ENCODE data around the gene PDZD2.
"Not testable (repeated sequence)": the region's sequence is repeated elsewhere in the genome, so short reads cannot be mapped to it uniquely, and the experiment has no call there.

PDZD2 gene

DNA sequence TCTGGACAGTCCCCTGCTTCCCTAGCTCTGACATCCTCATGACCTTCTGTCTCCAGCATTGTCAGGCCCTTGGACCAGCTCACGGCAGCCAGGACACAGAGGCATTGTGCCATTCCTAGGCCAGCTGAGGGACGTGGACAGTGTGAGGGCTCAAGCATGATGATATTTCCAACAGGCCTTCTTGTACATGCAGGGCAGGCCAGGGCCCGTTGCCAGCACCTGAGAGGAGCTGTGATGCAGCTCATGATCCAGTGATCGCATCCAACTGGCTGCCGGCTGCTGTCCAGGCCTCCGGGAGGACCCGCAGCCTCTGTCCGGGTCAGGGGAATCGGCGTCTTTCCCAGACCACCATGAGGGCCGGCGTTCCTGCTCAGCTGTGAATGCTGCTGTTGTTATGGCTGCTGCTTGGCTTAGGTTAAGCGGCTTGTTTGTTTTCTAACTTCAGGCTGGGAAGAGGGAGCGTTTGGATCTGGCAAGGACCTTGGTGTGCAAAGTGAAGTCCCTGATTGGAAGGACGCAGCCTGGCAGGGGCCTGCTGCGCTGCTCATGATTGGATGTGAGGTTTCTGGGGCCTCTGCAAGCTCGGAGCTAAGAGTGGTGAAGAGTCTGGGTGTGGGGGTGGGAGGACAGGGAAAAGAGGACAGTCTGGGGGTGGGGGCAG, 53.8 kb downstream of the PDZD2 start:
- DNase-seq: no peak

DNA sequence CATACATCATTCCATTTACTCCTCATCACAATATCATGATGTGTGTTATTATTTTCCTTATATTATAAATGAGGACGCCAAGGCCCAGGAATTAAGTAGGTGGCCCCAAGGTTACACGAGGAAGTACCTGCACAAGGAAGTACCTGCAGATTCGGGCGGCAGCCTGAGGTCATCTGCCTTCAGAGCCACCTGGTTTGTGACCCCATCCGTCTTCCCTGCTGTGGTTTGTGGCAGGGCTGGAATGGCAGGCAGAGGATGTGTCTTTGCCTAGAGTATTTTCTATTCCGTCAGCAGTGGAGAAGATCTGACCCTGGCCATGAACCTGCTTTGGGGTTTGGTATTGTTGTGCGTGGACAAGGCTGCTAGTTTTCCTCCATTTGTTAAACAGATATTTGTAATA, 59.7 kb downstream of the PDZD2 start:
- no peak for DNase-seq

DNA sequence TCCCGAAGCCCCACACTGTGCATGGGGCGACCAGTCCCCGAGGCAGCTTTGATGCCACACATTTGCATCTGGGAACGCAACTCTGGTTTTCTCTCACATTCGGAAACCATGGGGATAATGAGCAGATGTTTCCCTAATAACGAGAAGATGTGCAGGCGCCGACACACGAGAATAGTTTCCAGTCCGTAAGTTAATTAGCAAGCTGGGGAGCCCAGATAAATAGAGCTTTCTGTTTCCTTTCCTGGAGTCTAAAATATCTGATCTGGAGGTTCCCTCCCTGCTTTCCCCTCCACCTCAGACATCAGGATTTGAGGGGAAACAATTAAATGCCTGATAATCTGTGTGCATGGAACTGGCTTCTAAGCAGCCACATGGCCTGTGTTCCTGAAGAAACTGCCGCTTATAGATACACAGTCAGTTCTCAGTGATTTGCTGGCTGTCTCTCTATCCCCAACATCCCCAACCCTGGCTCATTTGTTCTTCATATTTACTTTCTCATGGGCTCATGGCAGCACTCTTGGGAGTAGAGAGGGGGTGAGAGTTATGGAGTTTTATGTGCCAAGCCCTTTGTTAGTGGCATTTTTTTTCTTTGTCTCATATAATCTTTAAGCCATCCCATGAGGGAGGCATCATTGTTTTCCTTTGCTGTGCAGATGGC, 62.8 kb downstream of the PDZD2 start:
- DNase-seq: no peak

DNA sequence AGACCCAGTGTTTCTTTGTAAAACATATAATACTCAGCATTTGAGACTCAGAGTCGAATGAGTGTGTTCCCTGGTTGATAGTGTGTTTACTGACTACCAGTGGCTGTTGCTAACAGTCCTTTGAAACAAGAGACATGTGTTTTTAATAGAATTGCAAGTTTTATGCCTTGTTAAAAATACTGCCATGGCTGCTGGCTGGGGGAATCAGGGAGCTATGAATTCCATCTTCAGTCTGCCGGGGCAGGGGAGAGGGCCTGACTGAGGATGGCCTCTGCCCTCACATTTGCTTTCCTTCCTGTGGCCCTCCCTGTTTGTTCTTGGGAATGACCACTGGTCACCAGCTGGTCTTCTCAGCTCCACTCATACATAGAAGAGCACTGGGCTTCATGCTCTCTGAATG, 63.8 kb downstream of the PDZD2 start:
- DNase-seq: no peak

DNA sequence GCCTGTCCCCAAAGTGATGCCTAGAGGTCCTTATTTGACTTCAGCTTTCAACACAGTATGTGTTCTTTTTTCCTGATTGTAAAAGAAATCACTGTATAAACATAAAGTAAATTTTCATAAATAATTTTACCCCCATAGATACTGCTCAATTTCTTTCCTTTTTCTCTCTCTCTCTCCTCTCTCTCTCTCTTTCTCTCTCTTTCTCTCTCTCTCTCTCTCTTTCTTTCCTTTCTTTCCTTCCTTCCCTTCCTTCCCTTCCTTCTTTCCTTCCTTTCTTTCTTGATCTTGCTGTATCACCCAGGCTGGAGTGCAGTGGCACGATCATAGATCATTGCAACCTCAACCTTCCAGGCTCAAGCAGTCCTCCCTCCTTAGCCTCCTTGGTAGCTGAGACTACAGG, 64.8 kb downstream of the PDZD2 start:
- DNase-seq: no peak

DNA sequence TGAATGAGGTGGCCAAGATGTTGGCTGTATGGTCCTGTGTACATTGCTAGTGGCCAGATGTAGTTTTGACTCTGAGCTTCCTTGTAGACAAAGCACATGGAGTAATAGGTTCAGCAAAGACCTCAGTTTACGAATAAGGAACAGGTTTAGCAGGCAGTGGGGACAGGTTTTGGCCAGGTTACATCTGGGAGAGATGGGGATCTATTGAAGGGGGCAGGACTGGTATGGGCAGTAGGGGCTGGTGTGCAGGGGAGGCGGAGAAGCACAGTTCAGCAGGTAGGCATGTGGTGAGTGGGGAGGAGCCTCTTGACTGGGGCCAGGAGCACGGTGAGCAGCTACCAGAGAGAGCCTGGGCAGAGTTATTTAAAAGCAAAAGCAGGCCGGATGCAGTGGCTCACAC, 67.3 kb downstream of the PDZD2 start:
- DNase-seq: no peak

DNA sequence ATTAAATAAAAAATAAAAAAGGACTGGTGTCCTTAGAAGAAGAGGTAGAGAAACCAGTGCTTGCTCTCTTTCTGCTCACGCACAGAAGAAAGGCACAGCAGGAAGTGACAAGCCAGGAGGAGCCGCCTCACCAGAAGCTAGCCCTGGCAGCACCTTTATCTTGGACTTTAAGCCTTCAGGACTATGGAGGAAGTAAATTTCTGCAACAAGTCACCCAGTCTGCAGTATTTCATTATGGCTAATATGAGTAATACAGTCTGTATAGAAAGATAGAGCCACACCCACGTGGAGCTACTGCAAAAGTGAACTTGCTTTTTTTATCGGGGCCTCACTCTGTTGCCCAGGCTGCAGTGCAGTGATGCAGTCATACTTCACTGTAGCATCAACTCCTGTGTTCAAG, 68.4 kb downstream of the PDZD2 start:
- DNase-seq: no peak

DNA sequence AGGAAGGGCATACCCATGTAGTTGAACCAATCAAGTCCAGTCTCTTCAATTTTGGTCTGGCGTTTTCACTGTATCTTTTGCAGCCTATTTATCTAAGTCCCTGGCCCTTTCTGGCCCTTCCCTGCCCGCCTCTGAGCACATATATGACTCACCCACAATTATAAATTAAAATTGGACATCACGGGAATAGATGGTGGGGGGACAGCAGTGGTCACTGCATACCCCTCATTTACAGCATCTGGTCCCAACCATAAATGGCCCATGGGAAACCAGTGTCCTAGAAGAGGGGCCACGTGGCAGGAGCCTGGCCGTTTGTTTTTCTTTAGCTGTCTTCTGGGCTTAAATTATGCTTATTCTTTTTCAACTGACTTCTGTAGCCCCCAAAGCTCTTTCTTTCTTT, 69.2 kb downstream of the PDZD2 start:
- DNase-seq: no peak

DNA sequence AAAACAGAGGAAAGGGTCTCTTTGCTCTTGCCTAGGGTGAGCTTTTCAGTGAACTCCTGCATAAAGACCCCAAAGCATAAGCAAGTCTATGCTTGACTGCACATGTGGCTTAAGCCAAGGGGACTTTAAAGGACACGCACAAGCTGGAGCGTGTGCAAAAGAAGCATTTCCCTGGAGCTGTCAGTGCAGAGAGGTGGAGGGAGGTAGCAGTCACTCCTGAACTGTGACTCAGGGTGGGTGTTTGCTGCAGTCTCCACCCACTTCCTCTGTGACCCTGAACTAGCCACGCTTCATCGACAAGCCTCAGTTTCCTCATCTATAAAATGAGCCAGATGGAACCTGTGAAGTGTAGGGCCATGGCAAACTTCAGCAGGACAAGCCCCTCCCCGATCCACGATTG, 72.4 kb downstream of the PDZD2 start:
- DNase-seq: no peak

DNA sequence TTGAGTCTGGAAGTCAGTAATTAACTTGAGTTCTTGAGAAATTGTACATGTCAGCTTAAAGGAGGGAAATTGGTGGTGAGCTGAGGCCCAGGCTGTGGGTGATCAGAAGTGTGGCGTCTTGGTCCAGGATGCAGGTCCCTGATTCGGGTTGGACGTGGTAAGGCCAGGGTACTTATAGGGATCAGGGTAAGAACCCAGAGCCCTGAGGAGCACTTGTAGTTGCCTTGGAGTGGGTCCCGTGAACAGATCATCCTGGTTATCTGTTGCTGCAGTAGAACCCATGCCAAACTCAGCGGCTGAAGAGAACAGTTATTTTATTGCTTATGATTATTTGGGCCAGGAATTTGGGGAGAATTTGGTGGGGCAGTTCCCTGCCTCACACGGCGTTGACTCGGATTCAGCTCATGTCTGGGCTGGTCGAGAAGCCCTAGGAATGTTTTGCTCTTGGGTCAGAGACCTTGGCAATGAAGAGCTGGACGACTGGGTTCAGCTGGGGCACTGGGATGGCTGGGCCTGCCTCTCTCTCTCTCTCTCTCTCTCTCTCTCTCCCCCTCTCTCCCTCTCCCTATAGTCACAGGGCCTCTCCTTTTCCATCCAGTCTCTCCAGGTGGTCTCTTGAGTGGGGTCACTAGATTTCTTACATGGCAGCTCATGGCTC, 73.1 kb downstream of the PDZD2 start:
- no peak for DNase-seq

DNA sequence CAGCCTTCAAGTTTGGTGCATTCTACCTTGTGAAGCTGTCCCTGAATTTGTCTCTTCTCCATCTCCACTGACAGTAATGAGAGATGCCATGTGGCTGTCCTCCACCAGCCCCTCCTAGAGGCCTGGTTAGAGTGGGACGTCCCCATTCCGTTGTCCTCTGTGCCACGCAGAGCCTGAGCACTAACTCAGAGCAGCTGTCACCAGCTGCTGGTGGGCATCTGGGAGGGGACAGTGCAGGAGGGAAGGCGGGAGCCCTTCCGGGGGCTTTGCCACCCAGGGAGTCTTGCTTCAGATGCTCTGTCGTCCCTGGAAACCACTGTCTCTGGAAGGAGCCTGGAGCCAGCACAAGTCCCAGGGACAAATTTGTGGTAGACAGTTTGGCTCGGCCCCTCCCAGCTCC, 78.6 kb downstream of the PDZD2 start:
- DNase-seq: no peak

DNA sequence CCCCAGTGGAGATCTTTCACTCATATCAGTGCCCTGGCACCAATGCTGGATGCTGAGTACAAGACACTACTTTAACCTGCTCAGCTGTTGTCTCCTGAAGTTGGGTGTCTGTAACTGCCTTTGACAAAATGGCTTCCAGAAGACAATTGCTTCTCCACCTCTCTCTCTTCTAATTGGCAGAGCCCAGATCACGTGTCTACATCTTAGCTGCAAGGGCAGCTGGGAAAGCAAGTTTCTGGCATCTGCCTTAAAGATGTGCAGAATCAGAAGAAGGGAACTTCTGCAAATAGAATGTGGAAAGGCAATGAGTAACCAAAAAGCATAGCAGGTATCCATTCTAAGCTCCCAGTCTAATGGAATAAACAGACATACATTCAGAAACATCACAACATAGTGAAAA, 81.1 kb downstream of the PDZD2 start:
- no peak for DNase-seq

DNA sequence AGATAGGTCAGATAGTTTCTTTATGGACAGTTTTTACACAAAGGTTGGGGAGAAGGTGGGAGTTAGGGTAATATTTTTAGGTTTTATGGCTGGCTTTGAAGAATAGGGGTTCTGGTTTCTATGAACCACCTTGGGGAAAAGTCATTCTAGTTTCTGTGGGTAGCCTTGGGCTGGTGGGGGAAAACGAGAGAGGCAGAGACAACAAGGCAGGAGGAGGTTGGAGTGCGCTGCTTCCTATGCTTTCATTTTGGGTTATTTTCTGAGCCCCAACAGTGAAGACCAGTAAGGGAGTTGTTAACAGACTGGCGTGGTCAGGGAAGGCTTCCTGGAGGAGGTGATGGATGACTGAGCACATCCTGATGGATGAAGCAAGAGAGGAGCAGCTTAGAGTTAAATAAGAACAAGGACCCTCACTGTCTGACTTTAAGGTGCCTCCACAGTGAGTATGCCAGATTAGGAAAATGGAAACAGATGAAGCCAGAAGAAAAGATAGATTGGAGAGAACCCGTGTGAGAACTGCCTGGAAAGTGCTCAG, 81.9 kb downstream of the PDZD2 start:
- DNase-seq: no peak

DNA sequence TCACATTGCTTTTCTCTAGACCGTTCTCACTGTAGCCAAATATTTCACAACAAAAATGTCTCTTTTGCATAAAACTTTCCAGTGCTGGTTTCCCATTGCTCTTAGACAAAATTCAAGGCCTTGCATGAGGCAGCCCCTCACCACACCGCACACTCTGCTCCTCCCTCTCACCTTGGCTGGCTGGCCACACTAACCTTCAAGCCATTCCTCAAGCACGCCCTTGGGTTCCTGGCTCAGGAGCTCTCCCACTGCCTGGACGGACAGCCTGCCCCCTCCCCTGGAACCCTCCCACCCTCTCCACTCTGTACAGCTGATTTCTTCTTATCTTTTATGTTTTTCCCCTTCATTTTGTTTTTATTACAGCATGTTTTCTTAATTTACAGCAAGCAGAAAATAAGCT, 83.2 kb downstream of the PDZD2 start:
- DNase-seq: no peak

DNA sequence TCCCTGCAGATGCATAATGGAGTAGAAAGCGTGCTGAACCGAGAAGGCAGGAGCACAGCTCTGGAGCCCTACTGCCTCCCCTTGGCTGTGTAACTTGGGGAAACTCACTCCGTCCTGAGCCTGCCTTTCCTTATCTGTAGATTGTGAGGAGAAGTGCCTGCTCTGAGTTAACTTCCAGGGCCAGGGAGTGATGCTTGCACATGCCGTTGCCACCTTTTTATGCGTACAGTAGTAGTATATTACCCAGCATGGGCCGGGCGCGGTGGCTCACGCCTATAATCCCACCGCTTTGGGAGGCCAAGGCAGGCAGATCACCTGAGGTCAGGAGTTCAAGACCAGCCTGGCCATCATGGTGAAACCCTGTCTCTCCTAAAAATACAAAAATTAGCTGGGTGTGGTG, 87.1 kb downstream of the PDZD2 start:
- DNase-seq: no peak

DNA sequence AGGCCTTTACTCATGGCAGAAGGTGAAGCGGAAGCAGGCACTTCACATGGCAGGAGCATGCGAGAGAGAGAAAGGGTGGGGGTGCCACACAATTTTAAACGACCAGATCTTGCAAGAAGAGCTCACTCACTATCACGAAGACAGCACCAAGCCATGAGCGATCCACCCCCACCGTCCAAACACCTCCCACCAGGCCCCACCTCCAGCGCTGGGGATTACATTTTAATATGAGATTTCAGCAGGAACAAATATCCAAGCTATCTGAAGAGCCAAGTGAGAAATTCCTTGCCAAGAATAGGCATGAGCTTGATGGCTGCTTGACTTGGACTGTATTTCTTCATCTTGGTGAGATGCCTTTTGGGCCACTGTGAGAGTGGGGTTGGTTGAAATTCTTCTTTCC, 88.0 kb downstream of the PDZD2 start:
- no peak for DNase-seq

DNA sequence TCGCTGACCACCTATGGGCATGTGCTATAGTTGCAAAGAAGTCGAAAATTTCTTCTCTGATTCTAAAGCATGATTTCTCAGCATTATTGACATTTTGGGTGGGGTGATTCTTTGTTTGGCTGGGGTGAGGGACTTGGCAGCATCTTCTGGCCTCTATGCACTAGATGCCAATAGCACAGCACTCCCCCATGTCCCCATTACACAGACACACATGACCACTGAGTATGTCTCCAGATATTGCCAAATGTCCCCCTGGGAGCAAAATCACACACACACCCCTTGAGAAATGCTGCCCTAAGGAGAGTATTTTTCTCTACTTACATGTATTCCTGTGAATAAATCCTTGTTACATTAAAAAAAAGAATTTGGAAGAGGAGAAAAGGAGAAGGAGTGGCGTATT, 89.1 kb downstream of the PDZD2 start:
- DNase-seq: no peak

DNA sequence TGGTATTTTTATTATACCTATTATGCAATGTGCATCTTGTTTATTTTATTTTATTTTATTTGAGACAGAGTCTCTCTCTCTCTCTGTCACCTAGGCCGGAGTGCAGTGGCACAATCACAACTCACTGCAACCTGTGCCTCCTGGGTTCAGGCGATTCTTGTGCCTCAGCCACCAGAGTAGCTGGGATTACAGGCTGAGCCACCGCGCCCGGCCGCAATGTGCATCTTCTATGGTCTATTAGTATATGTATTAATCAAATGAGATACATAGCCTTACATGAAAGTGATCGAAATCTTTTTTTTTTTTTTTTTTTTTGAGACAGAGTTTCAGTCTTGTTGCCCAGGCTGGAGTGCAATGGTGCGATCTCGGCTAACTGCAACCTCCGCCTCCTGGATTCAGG, 89.9 kb downstream of the PDZD2 start:
- not testable (repeated sequence) for DNase-seq

DNA sequence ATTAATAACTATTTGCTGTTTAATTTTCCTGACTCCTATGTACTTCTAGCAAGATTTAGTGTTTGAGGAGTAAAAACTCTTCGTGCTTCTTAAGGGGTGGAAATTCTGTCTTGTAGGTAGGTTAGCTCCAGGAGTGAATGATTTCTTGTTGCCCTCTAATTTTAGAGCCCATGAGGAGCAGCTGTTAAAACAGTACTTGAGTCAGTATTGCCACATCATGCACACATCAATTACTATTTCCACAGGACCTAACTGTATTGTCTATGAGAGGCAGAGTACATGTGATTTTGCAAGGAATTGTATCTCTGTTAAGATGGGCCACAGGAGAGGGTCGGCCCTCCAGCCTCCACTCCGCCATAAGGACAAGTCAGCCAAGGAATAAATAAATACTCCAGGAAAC, 91.2 kb downstream of the PDZD2 start:
- no peak for DNase-seq

DNA sequence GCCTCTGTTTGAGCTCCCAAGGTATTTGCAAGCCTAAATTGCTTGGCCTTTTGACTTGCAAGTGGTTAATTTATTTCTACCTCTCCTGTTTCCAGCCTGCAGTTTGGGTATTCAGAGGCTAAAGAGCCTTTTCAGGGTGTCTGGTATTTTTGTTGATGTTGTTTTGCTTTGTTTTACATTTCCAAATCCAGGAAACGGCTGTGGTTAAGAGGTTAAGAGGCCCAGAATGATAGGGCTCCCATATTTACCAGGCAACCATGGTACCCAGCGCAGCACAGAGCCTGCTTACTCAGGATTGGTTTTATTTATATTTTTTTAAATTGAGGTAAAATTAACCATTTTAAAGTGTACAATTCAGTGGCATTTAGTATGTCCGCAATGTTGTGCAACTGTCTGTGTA, 92.1 kb downstream of the PDZD2 start:
- no peak for DNase-seq

DNA sequence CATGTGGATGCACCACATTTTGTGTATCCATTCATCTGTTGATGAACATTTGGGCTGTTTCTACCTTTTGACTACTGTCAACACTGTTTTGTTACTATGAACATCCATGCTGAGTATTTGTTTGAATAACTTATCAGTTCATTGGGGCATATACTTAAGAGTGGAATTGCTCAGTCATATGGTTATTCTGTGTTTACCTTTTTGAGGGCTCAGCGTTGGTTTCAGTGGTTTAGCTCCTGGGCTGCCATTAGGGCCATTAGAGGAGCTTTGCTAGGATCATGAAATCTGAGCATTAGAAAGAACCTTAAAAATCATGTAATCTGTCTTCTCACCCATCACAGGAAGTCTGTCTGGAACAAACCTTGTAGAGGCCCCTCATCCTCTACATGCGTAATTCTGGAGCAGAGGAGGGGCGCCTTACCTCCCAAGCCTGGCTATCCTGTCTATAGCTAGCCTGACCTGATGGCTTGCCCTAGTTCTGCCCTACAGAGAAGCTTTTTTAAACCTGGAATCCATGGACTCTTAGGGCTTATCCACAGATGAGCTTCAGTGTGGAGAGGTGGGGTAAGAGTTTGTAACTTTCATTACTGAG, 92.9 kb downstream of the PDZD2 start:
- DNase-seq: no peak

DNA sequence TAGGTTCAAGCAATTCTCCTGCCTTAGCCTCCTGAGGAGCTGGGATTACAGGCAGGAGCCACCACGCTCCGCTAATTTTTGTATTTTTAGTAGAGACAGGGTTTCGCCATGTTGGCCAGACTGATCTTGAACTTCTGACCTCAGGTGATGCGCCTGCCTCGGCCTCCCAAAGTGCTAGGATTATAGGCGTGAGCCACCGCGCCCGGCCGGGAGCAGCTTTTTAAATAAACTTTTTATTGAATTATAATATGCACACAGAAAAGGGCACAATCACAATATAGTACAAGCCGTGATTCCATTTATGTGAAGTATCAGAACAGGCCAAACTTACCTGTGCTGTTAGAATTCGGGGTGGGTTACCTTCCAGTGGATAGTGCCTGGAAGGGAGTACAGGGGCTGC, 93.9 kb downstream of the PDZD2 start:
- not testable (repeated sequence) for DNase-seq

DNA sequence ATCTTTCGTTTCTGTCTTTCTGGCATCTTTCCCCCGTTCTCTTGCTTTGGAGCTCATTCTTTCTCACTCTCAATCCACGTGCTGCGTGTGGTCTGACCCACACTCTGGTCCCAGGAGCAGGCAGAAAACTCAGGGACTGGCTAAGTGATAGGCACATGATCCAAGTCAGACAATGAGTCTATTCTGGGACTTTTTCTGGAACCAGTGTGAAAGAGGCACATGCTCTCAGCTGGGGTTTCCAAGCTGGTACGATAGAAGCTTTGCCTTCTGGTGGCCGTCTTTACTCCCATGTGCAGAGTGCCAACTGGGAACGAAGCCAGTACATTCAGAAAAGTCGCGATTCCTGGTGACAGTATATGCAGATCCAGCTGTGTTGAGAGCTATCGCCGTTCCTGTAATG, 94.4 kb downstream of the PDZD2 start:
- DNase-seq: no peak

DNA sequence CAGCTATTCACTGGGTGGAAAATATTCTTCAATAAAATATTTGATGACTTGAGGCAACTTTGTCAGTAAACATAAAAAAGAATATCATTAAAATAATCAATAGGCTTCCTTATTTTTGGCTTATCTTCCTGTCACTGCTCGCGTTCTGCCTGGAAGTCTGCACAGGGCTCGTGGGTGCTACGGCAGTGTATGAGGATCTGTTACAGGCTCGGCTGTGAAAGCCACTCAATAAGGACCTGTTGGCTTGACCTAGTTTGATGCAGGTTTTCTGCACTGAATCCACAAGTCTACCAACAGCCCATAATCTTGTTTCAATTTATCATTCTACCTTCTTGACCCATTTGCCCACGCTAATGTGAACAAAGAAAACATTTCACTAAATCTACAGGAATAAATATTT, 97.2 kb downstream of the PDZD2 start:
- no peak for DNase-seq
